Effector memory CD4-positive, alpha-beta T cell (primary cell): ENCODE measurements around the gene EYS.
"Not testable (repeated sequence)": the region's sequence is repeated elsewhere in the genome, so short reads cannot be mapped to it uniquely, and the experiment has no call there.

ENCODE experiments used
- DNase-seq, 3 donors: peaks; one replicate each; pipeline ENCODE4 v3.0.0-alpha.2; 2020
- H3K27ac ChIP-seq: 2 replicates; pipeline ENCODE4 v1.7.0; 2013; ENCODE audit warnings: mild to moderate bottlenecking, low read length, moderate library complexity; ENCODE audit not compliant: insufficient read depth, poor library complexity, severe bottlenecking
- H3K27me3 ChIP-seq: replicated peaks from 2 replicates; pipeline ENCODE4 v1.7.0; 2013; ENCODE audit warnings: mild to moderate bottlenecking, low read length; ENCODE audit not compliant: insufficient read depth, control insufficient read depth, poor library complexity, severe bottlenecking
- H3K36me3 ChIP-seq: 2 replicates; pipeline ENCODE4 v1.7.0; 2013; ENCODE audit warnings: mild to moderate bottlenecking, low read length, moderate library complexity; ENCODE audit not compliant: control insufficient read depth, insufficient read depth
- H3K4me1 ChIP-seq: 2 replicates; pipeline ENCODE4 v1.7.0; 2013; ENCODE audit warnings: low read length, mild to moderate bottlenecking; ENCODE audit not compliant: control insufficient read depth, insufficient read depth, poor library complexity, severe bottlenecking
- H3K4me3 ChIP-seq: 2 replicates; pipeline ENCODE4 v1.7.0; 2013; ENCODE audit warnings: low read length, low read depth, mild to moderate bottlenecking; ENCODE audit not compliant: insufficient read depth, poor library complexity, severe bottlenecking
- H3K9me3 ChIP-seq: 2 replicates; pipeline ENCODE4 v1.7.0; 2013; ENCODE audit warnings: mild to moderate bottlenecking, low read length, moderate library complexity; ENCODE audit not compliant: control insufficient read depth

EYS gene

DNA sequence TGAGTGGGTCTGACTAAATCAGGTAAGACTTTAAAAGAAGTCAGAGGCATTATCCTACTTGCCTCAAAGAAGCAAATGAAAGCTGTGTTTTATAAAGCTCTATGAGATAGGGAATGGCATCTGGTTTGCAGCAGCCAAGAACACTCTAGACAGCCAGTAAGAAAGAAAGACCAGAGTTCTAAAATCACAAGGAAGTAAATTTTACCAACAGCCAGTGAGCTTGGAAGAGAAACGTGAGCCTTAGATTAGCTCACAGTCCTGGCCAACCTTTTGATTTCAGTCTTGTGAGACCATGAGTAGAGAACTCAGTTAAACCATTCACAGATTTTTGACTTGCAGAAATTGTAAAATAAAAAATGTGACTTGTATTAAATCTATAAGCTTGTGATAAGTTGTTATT is 693.0 kb downstream of the EYS start:
- H3K4me3 ChIP-seq, result no peak overlapping the region
- H3K4me1 ChIP-seq, result no peaks in the 10 kb centered on the region
- no peak for DNase-seq
- no peaks in the 10 kb centered on the region for H3K27me3 ChIP-seq
- no peak overlapping the region for H3K27ac ChIP-seq
- H3K36me3 ChIP-seq, result no peaks in the 10 kb centered on the region
- H3K9me3 ChIP-seq, result no peaks in the 10 kb centered on the region

DNA sequence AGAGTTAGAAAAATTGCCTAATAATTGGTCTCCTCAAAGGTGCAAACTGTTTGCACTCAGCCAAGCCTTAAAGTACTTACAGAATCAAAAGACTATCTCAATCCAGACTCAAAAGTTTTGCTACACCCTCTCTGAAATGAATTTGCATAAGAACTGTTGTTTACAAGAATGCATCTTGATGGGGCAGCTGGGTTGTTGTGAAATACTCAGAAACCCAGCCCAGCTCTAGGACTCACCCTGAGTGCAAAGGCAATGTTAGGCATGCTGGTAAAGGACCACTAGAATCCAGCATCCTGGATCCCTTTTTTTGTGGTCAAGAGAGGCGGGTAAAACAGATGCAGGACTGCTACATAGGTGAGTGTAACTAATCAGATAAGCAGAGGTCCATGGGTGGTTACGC is 700.2 kb downstream of the EYS start:
- no peak for DNase-seq
- Histone ChIP-seq H3K9me3 (no peaks in the 10 kb centered on the region), H3K27me3 (no peaks in the 10 kb centered on the region), H3K27ac (no peak overlapping the region), H3K36me3 (no peaks in the 10 kb centered on the region), H3K4me3 (no peak overlapping the region), H3K4me1 (no peaks in the 10 kb centered on the region)

DNA sequence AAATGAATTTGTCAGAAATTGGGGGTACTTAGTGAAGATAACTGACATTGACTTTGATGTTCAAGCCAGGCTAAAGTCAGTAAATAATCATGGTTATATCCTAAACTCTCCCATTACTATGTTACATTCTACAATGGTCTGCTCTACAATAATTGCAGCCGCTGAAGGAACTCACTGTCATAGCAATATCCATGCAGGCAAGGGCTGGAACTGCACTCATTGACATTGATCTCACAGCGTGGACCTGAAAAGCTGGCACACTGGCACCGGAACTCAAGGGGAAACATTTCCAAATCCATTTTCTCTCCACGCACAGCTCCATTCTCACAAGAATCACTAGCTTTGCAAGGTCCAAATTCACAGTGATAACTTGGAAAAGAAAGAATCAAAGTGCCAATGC is 702.7 kb downstream of the EYS start:
- no peak for DNase-seq
- Histone ChIP-seq H3K4me1 (no peaks in the 10 kb centered on the region), H3K9me3 (no peaks in the 10 kb centered on the region), H3K27ac (no peak overlapping the region), H3K36me3 (no peaks in the 10 kb centered on the region), H3K4me3 (no peak overlapping the region), H3K27me3 (no peaks in the 10 kb centered on the region)

DNA sequence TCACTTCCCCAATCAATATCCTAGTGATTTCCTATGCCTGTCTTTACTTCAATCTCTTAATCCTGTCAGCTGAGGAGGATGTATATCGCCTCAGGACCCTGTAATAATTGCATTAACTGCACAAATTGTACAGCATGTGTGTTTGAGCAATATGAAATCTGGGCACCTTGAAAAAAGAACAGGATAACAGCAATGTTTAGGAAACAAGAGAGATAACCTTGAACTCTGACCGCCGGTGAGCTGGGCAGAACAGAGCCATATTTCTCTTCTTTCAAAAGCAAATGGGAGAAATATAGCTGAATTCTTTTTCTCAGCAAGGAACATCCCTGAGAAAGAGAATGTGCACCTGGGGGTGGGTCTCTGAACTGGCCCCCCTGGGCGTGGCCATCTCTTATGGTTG is 704.1 kb downstream of the EYS start:
- H3K4me1 ChIP-seq, H3K36me3 ChIP-seq, DNase-seq, H3K4me3 ChIP-seq, H3K27ac ChIP-seq, H3K27me3 ChIP-seq, H3K9me3 ChIP-seq: not testable (repeated sequence)

DNA sequence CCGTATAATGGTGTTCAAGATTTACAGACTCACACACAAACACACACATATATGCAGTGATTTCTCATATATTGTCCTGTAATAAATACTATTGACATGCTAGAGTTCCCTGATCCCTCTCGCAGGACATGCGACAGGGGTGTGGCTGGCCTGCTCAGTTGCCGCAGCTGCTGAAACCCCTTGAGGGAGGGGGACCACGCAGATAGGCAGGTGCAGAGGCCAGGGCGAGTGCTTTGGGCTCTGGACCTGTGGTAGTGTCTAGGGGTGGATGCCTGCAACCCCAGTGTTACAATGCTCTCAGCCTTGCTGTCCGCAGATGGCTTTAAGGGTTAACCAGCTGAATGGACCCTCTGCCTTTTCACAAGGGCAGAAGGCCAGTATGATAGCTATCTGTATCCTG is 706.2 kb downstream of the EYS start:
- H3K36me3 ChIP-seq, result no peaks in the 10 kb centered on the region
- H3K4me3 ChIP-seq, result no peak overlapping the region
- no peak overlapping the region for H3K27ac ChIP-seq
- H3K9me3 ChIP-seq, result no peaks in the 10 kb centered on the region
- no peaks in the 10 kb centered on the region for H3K27me3 ChIP-seq
- no peaks in the 10 kb centered on the region for H3K4me1 ChIP-seq
- DNase-seq, result no peak

DNA sequence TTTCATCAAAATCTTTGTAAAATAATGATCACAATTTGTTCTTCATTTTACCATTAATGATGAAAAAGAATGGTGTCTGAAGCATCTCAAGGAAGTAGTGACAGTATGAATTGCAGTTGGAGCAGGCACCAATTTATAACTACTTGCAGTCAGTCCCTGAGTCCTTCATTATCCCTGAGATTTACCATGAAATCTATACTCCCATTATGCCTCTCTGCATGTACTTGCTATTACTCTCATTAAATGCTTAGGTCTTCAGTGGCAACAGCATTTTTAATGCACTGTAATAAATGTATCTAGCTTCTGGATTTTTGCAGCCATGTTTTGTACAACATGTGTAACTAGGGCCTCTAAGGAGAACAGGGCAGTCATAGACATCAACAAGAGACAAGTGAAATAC is 708.8 kb downstream of the EYS start:
- Histone ChIP-seq H3K36me3 (no peaks in the 10 kb centered on the region), H3K4me1 (no peaks in the 10 kb centered on the region)

DNA sequence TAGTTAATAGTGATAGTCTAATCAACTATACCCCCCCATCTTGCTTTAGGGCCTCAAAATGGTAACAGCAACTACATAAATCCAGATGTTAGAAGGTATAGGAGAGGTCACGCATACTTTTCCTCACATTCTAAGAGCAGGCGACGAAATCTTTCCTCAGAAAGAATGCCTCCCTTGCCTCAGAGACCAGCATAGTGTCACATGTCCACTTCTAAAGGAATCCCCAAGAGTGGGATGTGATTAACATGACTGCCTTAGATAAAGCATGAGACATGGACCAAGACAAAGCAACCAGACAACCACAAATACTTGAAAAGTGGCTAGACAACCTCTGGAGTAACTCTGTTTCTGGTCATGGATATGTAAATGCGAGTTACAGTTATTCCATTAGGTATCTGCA is 710.7 kb downstream of the EYS start:
- DNase-seq, result no peak
- Histone ChIP-seq H3K27ac (no peak overlapping the region), H3K4me3 (no peak overlapping the region), H3K9me3 (no peaks in the 10 kb centered on the region), H3K36me3 (no peaks in the 10 kb centered on the region), H3K27me3 (no peaks in the 10 kb centered on the region), H3K4me1 (no peaks in the 10 kb centered on the region)

More for the DNA sequence above, 708.8 kb downstream of the EYS start:
- Histone ChIP-seq H3K4me3 (no peak overlapping the region), H3K27me3 (no peaks in the 10 kb centered on the region), H3K27ac (no peak overlapping the region), H3K9me3 (no peaks in the 10 kb centered on the region)
- DNase-seq, result no peak

DNA sequence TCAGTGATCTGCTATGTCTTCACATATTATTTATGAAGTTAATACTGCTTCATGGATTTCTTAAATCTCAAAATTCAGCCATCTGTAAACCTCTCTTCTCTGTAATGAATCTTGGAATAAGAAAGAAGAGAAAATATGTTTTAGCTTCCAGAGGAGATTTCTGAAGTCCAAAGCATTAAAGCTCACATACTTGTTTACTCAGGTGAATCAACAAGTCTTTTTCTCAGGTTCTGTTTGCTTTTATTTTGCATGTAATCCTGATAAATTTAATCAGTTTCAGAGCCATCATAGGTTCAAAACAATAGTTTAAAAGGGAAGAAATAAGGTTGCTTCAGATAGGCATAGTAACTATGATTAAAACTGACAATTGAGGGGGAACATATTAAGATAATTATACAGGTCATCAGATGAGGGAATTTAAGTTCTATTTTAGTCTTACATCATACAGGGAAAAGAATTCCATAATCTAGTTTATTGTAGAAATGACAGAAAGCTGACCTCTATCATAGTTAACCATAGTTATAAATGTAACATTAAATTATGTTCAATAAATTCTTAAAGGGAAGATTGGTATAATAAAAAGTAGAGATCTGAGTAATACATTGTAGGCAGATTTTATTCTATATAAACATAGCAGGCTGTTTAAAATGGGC is 716.2 kb downstream of the EYS start:
- no peak overlapping the region for H3K4me3 ChIP-seq
- H3K27ac ChIP-seq, result no peak overlapping the region
- no peaks in the 10 kb centered on the region for H3K9me3 ChIP-seq
- H3K36me3 ChIP-seq, result no peaks in the 10 kb centered on the region
- no peaks in the 10 kb centered on the region for H3K27me3 ChIP-seq
- no peaks in the 10 kb centered on the region for H3K4me1 ChIP-seq
- DNase-seq, result no peak

DNA sequence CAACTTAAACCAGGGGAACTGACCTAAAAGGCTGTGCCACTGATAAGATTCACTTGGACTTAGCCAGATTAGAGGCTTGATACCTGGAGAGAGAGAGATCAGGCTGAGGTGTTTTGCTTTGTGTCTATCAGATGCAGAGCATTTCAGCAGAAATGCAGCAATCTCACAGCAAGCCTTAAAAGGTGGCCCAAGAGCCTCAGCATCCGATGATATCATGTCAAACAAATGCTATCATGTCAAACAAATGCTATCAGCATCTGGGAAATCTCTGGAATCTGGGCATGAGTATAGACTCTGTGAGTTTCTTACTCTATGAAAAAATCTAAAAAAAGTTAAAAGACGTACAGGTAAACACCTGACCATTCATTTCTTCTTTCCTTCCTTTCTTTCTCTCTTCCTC is 718.9 kb downstream of the EYS start:
- Histone ChIP-seq H3K27ac (no peak overlapping the region), H3K36me3 (no peaks in the 10 kb centered on the region)

DNA sequence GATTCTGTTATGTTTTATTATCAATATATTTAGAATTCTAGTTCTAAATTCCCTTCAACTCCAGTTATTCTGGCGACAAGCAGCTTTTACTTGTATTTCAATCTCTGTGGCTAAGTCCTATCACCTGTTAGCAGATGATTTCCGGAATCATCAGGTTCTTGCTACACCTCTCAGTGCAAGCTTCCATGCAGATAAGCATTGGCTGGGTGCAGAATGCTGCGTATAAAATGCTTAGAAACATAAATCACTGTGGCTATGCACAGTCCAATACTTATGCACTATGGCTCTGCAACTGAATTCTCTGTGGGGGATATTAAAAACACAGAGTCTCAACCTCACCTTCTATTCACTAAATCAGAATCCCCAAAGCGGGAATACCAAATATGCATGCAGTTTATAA is 720.0 kb downstream of the EYS start:
- Histone ChIP-seq H3K4me3 (no peak overlapping the region), H3K36me3 (no peaks in the 10 kb centered on the region), H3K9me3 (no peaks in the 10 kb centered on the region), H3K27me3 (no peaks in the 10 kb centered on the region), H3K4me1 (no peaks in the 10 kb centered on the region), H3K27ac (no peak overlapping the region)
- DNase-seq, result no peak

More for the DNA sequence above, 718.9 kb downstream of the EYS start:
- H3K9me3 ChIP-seq, result no peaks in the 10 kb centered on the region
- no peaks in the 10 kb centered on the region for H3K27me3 ChIP-seq
- H3K4me3 ChIP-seq, result no peak overlapping the region
- H3K4me1 ChIP-seq, result no peaks in the 10 kb centered on the region
- no peak for DNase-seq
